ENCODE results near the gene BTN1A1. TPM values are rescaled to one million over a fixed set of nuclear protein-coding genes. Genes with fewer than 3 reads are reported as not detected.
"Not testable (repeated sequence)": the region's sequence is repeated elsewhere in the genome, so short reads cannot be mapped to it uniquely, and the experiment has no call there.

Gene BTN1A1
- total RNA-seq = not detected

GRCh38 chr6:26500102-26500501, at the start of gene BTN1A1:
Gene BTN1A1 (plus strand): TSS chr6:26500303. CDS start chr6:26501287, 984 bp downstream.
- Mint-ChIP-seq H3K4me3 (peak within 1 kb of the TSS; percentile 67), H3K36me3 (ENCODE audit: low read depth) (no peaks in the 10 kb centered on the region), H3K4me1 (peaks cover 9% of the 10 kb centered on the region), H3K9me3 (ENCODE audit: low read depth) (no peaks in the 10 kb centered on the region), H3K27me3 (peaks cover 18% of the 10 kb centered on the region), H3K27ac (no peak within 1 kb of the TSS)
- ChIA-PET CTCF (interaction anchor here (0.8 kb wide), 1 partner anchor 604 kb away, joined by 4 read pairs; no protein-coding TSS in a partner anchor), POLR2A (no interaction called here)
- DNase-seq (no peak), ATAC-seq (no peak)
- intact Hi-C loops (cut with DNase I, micrococcal nuclease) = no loop called here

GRCh38 chr6:26452631-26453235, 47.4 kb upstream of the BTN1A1 start:
- H3K4me3 Mint-ChIP-seq = no peak overlapping the region
- POLR2A ChIA-PET = no interaction called here
- DNase-seq = no peak
- peaks cover 15% of the 10 kb centered on the region for H3K4me1 Mint-ChIP-seq
- H3K27ac Mint-ChIP-seq = no peak overlapping the region
- H3K36me3 Mint-ChIP-seq (ENCODE audit: low read depth) = peaks cover 18% of the 10 kb centered on the region
- H3K9me3 Mint-ChIP-seq (ENCODE audit: low read depth) = no peaks in the 10 kb centered on the region
- H3K27me3 Mint-ChIP-seq = no peaks in the 10 kb centered on the region
- intact Hi-C loops (cut with DNase I, micrococcal nuclease) = no loop called here
- no peak for ATAC-seq
- CTCF ChIA-PET = interaction anchor here (0.6 kb wide), 1 partner anchor 21 kb away, joined by 4 read pairs; no protein-coding TSS in a partner anchor

- intact Hi-C loops (cut with DNase I, micrococcal nuclease) = loop anchor here in 1 of 2 experiments (5.0 kb wide), 1 partner anchor 83 kb away; the partner anchor contains the start of gene HMGN4
- ChIA-PET CTCF (interaction anchor here (0.7 to 3.5 kb wide), 2 partner anchors 9 to 90 kb away, joined by 4 to 13 read pairs; no protein-coding TSS in a partner anchor), POLR2A (interaction anchor here (0.7 kb wide), 1 partner anchor 8 kb away, joined by 4 read pairs; no protein-coding TSS in a partner anchor)
- ATAC-seq (no peak), DNase-seq (no peak)
- H3K9me3 Mint-ChIP-seq (ENCODE audit: low read depth) = no peaks in the 10 kb centered on the region
- peaks cover 21% of the 10 kb centered on the region for H3K4me1 Mint-ChIP-seq
- no peak overlapping the region for H3K4me3 Mint-ChIP-seq
- no peak overlapping the region for H3K27ac Mint-ChIP-seq
- peaks cover 21% of the 10 kb centered on the region for H3K36me3 Mint-ChIP-seq (ENCODE audit: low read depth)
- no peaks in the 10 kb centered on the region for H3K27me3 Mint-ChIP-seq
These were observed 45.5 kb upstream of the BTN1A1 start for GRCh38 chr6:26454631-26455030.

GRCh38 chr6:26455357-26455970, 44.6 kb upstream of the BTN1A1 start:
- Mint-ChIP-seq H3K27me3 (no peaks in the 10 kb centered on the region), H3K27ac (no peak overlapping the region), H3K36me3 (ENCODE audit: low read depth) (peaks cover 23% of the 10 kb centered on the region), H3K9me3 (ENCODE audit: low read depth) (no peaks in the 10 kb centered on the region), H3K4me3 (no peak overlapping the region), H3K4me1 (peaks cover 29% of the 10 kb centered on the region)
- no peak for DNase-seq
- ChIA-PET POLR2A (no interaction called here), CTCF (interaction anchor here (0.5 to 3.5 kb wide), 3 partner anchors 10 to 81 kb away, joined by 3 to 13 read pairs (median 3); no protein-coding TSS in a partner anchor)
- intact Hi-C loops (cut with DNase I, micrococcal nuclease) = loop anchor here in 1 of 2 experiments (5.0 kb wide), 1 partner anchor 82 kb away; the partner anchor contains the start of gene HMGN4
- ATAC-seq = no peak

DNA sequence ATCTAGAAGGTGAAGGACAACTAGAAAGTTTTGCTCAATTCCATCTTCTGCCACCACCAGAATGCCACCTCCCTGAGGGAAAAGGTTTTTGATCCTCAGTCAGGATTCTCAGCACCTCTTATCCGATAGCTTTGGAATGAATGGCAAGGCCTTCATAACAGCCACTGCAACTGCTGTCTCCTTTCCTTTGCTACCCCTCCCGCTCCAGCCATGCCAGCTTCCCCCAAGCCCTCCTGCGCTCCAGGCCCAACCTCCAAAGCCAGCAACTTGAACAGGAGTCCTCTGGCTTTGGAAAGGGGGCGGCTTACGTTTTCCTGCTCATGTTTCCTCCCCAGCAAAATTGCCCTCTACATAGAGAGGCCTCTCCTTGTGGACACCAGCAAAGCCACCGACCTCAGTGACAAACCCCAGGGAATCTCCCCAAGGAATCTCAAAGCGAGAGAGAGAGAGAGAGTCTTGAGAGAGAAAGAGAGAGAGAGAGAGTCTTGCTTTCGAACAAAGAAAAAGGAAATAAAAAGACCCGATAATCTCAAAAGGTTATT, 42.8 kb upstream of the BTN1A1 start:
- peak overlapping the region; percentile 97 for H3K27ac Mint-ChIP-seq
- ChIA-PET POLR2A (interaction anchor here (0.5 kb wide), 1 partner anchor 120 kb away, joined by 3 read pairs; no protein-coding TSS in a partner anchor), CTCF (interaction anchor here (0.5 to 3.5 kb wide), 2 partner anchors 12 to 660 kb away, joined by 3 to 13 read pairs; no protein-coding TSS in a partner anchor)
- intact Hi-C loops (cut with DNase I, micrococcal nuclease) = loop anchor here (1.0 to 5.0 kb wide), 6 partner anchors 16 to 80 kb away; partner anchors contain the start of genes BTN2A2 (in 1 of the 2), BTN3A1 (in 1 of the 2), BTN3A3 (in 1 of the 2) and HMGN4 (in 1 of the 2)
- peaks cover 44% of the 10 kb centered on the region for H3K4me1 Mint-ChIP-seq
- H3K4me3 Mint-ChIP-seq = peak overlapping the region; percentile 87
- no peaks in the 10 kb centered on the region for H3K9me3 Mint-ChIP-seq (ENCODE audit: low read depth)
- no peaks in the 10 kb centered on the region for H3K27me3 Mint-ChIP-seq
- peaks cover 31% of the 10 kb centered on the region for H3K36me3 Mint-ChIP-seq (ENCODE audit: low read depth)
- ATAC-seq (peak; percentile 27), DNase-seq (no peak)

GRCh38 chr6:26457806-26458688, 42.1 kb upstream of the BTN1A1 start, which contains the start of gene BTN2A1:
Gene BTN2A1 (plus strand): TSS chr6:26457955. CDS start chr6:26458637, 682 bp downstream.
- Mint-ChIP-seq H3K4me1 (peaks cover 45% of the 10 kb centered on the region), H3K36me3 (ENCODE audit: low read depth) (peaks cover 37% of the 10 kb centered on the region), H3K27ac (peak within 1 kb of the TSS; percentile 97), H3K9me3 (ENCODE audit: low read depth) (no peaks in the 10 kb centered on the region), H3K4me3 (peak within 1 kb of the TSS; percentile 87), H3K27me3 (no peaks in the 10 kb centered on the region)
- CTCF ChIA-PET = interaction anchor here (0.5 kb wide), 1 partner anchor 660 kb away, joined by 3 read pairs; no protein-coding TSS in a partner anchor
- ATAC-seq (peak; percentile 99), DNase-seq (peak; percentile 76)
- intact Hi-C loops (cut with DNase I, micrococcal nuclease) = loop anchor here (1.0 to 5.0 kb wide), 7 partner anchors 15 to 79 kb away; partner anchors contain the start of genes BTN3A3 (in 2 of the 2), BTN2A2 (in 1 of the 2), BTN3A1 (in 1 of the 2) and HMGN4 (in 1 of the 2)
- POLR2A ChIA-PET = interaction anchor here (0.5 kb wide), 1 partner anchor 119 kb away, joined by 3 read pairs; no protein-coding TSS in a partner anchor

GRCh38 chr6:26459023-26459810, 40.9 kb upstream of the BTN1A1 start:
- ChIA-PET CTCF (no interaction called here), POLR2A (no interaction called here)
- H3K9me3 Mint-ChIP-seq (ENCODE audit: low read depth) = no peaks in the 10 kb centered on the region
- H3K4me1 Mint-ChIP-seq = peaks cover 52% of the 10 kb centered on the region
- no peak for DNase-seq
- H3K27ac Mint-ChIP-seq = peak overlapping the region; percentile 63
- no peaks in the 10 kb centered on the region for H3K27me3 Mint-ChIP-seq
- H3K36me3 Mint-ChIP-seq (ENCODE audit: low read depth) = peaks cover 49% of the 10 kb centered on the region
- intact Hi-C loops (cut with DNase I, micrococcal nuclease) = loop anchor here in 1 of 2 experiments (2.0 to 5.0 kb wide), 2 partner anchors 18 to 78 kb away; partner anchors contain the start of genes BTN3A3 and HMGN4
- H3K4me3 Mint-ChIP-seq = peak overlapping the region; percentile 59
- ATAC-seq = no peak

DNA sequence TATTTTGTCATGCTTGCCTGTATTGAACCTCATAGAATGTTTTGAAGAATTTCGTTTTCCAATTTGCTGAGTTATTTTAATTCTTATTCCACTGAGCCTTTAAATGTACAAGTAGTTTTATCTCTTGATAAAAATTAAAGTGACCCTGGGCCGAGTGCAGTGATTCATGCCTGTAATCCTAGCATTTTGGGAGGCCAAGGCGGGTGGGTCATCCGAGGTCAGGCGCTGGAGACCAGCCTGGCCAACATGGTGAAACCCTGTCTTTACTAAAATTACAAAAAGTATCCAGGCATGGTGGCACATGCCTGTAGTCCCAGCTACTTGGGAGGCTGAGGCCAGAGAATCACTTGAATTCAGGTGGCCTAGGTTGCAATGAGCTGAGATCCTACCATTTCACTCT, 38.8 kb upstream of the BTN1A1 start:
- peaks cover 65% of the 10 kb centered on the region for H3K36me3 Mint-ChIP-seq (ENCODE audit: low read depth)
- H3K27ac Mint-ChIP-seq; DNase-seq; H3K9me3 Mint-ChIP-seq (ENCODE audit: low read depth); H3K4me3 Mint-ChIP-seq; intact Hi-C loops (cut with DNase I, micrococcal nuclease); H3K27me3 Mint-ChIP-seq; ATAC-seq; POLR2A ChIA-PET: not testable (repeated sequence)
- CTCF ChIA-PET = interaction anchor here (0.7 kb wide), 1 partner anchor 120 kb away, joined by 3 read pairs; no protein-coding TSS in a partner anchor
- H3K4me1 Mint-ChIP-seq = peaks cover 57% of the 10 kb centered on the region

DNA sequence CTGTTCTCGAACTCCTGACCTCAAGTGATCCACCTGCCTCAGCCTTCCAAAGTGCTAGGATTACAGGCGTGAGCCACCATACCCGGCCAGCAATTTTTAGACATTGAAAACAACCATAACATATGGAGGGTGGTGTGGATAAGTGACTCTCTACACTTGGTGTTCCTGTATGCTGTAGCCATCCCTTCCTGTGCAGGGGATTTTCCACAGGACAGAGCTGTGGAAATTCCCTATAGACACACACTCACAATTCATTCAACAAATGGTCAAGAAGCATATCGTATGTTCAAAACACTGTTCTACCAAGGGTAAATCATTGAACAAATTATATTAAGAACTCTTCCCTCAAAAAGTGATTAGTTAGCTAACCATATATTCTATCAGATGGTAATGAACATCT, 36.1 kb upstream of the BTN1A1 start:
- DNase-seq (no peak), ATAC-seq (no peak)
- POLR2A ChIA-PET = no interaction called here
- peaks cover 86% of the 10 kb centered on the region for H3K36me3 Mint-ChIP-seq (ENCODE audit: low read depth)
- CTCF ChIA-PET = interaction anchor here (1.0 kb wide), 1 partner anchor 122 kb away, joined by 3 read pairs; no protein-coding TSS in a partner anchor
- no peaks in the 10 kb centered on the region for H3K27me3 Mint-ChIP-seq
- peak overlapping the region; percentile 23 for H3K27ac Mint-ChIP-seq
- no peaks in the 10 kb centered on the region for H3K9me3 Mint-ChIP-seq (ENCODE audit: low read depth)
- H3K4me3 Mint-ChIP-seq = no peak overlapping the region
- H3K4me1 Mint-ChIP-seq = peaks cover 45% of the 10 kb centered on the region
- intact Hi-C loops (cut with DNase I, micrococcal nuclease) = no loop called here

Data from activated CD4-positive, alpha-beta T cell treated with anti-CD3 and anti-CD28 coated beads for 36 hours (primary cell).